ENCODE measurements around the gene GPAT2.
"Not testable (repeated sequence)": the region's sequence is repeated elsewhere in the genome, so short reads cannot be mapped to it uniquely, and the experiment has no call there.

GPAT2 gene

DNA sequence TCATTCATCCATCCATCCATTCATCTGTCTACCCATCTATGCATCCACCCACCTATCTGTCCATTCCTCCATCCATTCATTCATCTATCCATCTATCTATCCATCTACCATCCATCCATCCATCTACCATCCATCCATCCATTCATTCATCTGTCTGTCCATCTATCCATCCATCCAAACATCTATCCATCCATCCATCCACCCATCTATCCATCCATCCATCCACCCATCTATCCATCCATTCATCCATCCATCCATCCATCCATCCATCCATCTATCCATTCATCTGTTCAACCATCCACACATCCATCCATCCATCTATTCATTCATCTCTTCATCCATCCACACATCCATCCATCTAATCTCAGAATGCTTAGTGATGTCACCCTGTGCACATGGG is 30.0 kb upstream of the GPAT2 start:
- not testable (repeated sequence) for DNase-seq

DNA sequence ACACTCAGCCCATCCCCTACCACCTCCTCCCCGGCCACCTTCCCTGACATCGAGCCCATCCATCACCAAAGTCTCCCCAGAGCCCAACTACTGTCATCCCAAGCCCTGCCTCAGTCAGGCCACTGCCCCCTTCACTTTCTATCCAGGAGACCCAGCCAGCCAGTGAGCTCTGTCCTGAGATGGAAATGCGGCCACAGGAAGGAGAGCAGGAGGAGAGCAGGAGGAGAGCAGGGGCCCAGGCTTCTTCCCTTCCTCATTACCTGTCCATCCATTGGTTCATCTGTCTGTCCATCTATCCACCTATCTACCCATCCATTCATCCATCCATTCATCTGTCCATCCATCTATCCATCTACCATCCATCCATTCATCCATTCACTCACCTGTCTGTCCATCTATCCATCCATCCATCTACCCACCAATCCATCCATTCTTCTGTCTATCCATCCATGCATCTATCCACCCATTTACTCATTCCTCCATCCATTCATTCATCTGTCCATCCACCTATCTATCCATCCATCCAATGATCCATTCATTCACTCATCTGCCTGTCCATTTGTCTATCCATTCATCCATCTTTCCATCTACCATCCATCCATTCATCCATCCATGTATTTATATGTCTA is 29.4 kb upstream of the GPAT2 start:
- DNase-seq = not testable (repeated sequence)

GRCh38 chr2:96063116-96063899 is 28.6 kb upstream of the GPAT2 start:
- DNase-seq = not testable (repeated sequence)

DNA sequence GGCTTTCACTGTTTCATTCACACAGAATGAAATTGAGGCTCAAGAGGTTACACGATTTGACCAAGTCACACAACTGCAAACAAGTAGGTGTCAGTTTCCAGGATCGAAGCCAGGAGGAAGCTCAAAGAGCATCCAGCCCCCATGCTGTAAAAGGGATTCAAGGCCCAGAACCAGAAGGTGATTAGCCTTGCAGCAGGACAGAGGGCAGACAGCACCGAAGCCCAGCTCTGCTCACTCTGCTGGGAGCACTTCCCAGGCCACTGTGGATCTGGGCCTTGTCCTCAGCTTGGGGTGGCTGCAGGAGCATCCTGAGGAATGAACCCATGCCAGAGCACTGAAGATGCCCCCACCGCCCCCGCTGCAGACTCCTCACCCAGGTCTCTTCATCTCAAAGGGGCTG is 27.8 kb upstream of the GPAT2 start:
- not testable (repeated sequence) for DNase-seq

DNA sequence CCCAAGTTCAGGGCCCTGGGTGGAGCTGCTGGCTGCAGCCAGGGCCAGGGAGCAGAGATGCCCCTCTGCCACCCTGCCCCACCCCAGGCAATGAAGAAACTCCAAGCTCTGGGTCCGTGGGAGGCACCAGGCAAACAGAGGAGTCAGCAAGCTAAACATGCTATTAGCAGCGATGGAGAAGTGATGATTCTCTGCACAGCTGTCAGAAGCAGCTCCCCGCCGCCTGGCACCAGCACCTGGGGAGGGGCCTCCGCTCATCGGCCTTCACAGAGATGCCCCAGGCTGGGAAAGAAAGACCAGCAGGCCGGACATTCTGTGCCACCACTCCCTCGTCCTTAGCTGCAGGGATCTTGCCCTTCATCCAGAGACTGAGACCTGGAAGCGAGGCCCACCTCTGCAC is 27.2 kb upstream of the GPAT2 start:
- DNase-seq = not testable (repeated sequence)

DNA sequence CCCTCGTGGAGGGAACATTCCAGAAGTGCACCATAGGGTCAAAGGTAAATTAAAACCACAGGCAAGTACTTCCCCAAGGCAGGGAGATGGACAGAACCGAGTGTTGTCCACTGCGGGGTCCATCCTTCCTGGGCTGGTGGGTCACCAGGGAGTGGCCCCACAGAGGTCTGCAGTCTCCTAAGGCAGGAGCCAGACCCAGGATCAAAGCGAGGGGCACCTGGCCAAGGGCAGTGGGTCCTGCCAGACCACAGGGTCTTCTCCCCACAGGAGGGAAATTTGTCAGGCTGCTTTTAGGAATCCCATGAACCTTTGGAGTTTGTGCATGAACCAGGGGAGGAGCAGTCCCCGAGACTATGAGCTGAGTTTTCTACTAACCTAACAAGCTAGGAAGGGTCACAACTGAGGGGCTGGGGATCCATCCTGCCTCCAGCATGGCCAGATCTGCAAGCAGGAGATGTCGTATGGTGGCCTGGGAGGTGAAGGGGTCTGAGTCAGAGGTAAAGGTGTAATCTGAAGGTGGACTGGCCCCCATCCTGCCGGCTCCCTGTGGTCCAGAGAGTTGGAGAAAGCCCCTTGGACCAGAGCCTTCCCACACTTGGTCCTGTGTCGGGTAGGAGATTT is 26.6 kb upstream of the GPAT2 start:
- not testable (repeated sequence) for DNase-seq

DNA sequence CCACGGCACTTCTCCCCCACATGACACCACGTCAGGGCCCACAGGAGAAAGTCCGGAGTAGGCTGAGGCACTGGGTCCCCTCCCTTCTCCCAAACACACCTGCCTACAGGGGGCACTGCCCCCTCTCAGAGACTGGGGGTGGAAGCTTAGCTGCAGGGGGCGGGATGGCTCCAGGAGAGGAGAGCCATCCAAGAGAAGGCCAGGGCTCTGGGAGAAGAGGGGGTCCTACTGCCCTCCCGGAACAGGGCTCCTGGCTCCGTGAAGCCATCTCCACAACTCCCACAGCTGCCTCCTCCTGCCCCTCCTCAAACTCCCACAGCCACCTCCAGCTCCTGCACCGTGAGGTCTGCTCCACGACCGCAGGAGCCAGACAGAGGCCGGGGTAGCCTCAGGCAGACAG is 25.6 kb upstream of the GPAT2 start:
- DNase-seq = not testable (repeated sequence)

DNA sequence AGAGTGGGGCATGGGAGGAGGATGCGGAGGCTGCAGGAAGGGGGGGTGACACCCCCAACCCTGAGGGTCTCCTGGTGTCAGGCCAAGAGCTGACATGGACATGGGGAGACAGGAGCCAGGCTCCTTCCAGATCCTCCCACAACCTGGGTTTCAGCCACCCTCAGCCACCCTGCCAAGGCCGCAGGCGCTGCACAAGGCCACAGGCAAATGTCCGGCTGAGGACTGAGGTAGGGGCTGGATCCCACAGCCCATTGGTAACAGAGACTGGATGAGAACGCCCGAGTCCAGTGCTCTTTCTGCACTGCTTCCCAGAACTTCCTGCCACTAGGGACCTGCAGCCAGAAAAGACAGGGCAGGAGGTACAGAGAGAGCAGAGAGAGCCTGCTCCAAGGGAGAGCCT is 24.7 kb upstream of the GPAT2 start:
- DNase-seq = not testable (repeated sequence)

GRCh38 chr2:96055830-96056229 is 21.1 kb upstream of the GPAT2 start:
- DNase-seq = not testable (repeated sequence)

GRCh38 chr2:96054537-96054936 is 19.8 kb upstream of the GPAT2 start:
- DNase-seq = not testable (repeated sequence)

DNA sequence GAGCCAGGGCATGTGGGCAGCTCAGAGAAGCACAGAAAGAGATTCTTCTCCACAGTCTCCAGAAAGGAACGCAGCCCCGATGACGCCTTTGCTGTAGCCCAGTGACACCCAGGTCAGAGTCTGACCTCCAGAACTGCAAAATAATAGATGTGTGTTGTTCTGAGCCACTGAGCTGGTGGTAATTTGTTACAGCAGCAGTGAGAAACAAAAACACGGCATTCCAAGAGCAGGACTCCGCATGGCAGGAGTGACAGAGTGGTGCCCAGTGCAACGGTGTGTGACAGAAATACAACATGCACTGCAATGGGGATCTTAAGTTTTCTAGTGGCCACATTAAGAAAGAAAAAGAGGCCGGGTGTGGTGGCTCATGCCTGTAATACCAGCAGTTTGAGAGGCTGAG is 18.7 kb upstream of the GPAT2 start:
- not testable (repeated sequence) for DNase-seq

DNA sequence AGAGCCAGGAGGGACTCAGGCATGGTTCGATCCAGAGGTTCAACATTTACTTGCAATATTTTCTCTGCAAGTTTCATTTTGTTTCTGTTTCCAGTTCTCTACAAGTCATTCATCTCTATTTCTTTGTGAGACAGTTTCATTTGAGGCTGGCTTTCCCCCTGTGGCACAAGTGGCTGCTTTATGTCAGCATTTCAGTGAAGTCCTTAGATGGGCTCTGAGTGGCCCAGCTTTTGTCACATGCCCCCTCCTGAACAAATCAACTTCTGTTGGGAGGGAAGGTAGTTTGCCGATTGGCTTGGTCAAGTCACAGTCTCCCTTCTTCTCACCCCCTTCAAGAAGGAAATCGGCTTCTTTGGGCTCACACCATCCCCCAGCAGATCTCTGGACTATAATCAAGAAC is 17.9 kb upstream of the GPAT2 start:
- not testable (repeated sequence) for DNase-seq

GRCh38 chr2:96049917-96050262 is 15.2 kb upstream of the GPAT2 start:
- not testable (repeated sequence) for DNase-seq

GRCh38 chr2:96049049-96049916 is 14.6 kb upstream of the GPAT2 start:
- not testable (repeated sequence) for DNase-seq

- not testable (repeated sequence) for DNase-seq
Observed at GRCh38 chr2:96035554-96035953, 838 bp upstream of the GPAT2 start.

GRCh38 chr2:96033997-96034396 is 719 bp downstream of the GPAT2 start:
- DNase-seq = not testable (repeated sequence)

- not testable (repeated sequence) for DNase-seq
Observed at GRCh38 chr2:96027725-96028325, 6.9 kb downstream of the GPAT2 start.

GRCh38 chr2:96025755-96026154 is 9.0 kb downstream of the GPAT2 start:
- not testable (repeated sequence) for DNase-seq

- DNase-seq = no peak
Observed at GRCh38 chr2:96025194-96025492, 9.6 kb downstream of the GPAT2 start.

- no peak for DNase-seq
Observed at GRCh38 chr2:96024336-96025193, 10.2 kb downstream of the GPAT2 start.
